PC-3 (cell line): Measurements from ENCODE around the gene ABLIM2.

Source experiments
- EZH2 ChIP-seq: fragments of 300-600 bp; sonication (generic); IDR thresholded peaks from one replicate; pipeline ENCODE4 v1.6.1; 2017; ENCODE audit warnings: antibody characterized with exemption, mild to moderate bottlenecking, low read length; ENCODE audit not compliant: unreplicated experiment
- EZH2phosphoT487 ChIP-seq: fragments of 300-600 bp; sonication (generic); IDR thresholded peaks from 2 replicates; pipeline ENCODE4 v1.6.1; 2018; ENCODE audit warnings: mild to moderate bottlenecking, antibody characterized with exemption, low read length, borderline replicate concordance
- TF ChIP-seq, protein P1 (sequence below): fragments of 300-600 bp; sonication (generic); conservative IDR thresholded peaks from 2 replicates; pipeline ENCODE4 v1.5.1; 2017; ENCODE audit warnings: antibody characterized with exemption, low read depth, mild to moderate bottlenecking, low read length

DNA sequence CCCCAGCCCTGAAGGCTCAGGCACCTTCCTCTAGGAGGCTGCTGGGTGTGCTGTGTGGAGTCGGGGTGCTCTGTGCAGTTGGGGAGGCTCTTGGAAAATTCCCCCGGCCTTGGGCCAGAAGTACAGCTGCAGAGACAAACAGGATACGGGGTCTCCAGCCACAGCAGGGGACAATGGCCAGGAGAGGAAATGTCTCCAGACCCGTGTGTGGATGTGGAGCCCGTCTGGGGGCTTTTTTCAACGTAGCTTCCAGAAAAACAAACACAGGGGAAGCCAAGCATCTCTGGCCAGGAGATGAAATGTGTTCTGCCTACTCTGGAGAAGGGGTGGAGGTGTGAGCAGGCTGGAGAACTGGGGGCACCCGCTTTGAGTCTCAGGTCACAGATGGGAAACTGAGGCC is 36.8 kb upstream of the ABLIM2 start:
- TF ChIP-seq, protein P1, sequence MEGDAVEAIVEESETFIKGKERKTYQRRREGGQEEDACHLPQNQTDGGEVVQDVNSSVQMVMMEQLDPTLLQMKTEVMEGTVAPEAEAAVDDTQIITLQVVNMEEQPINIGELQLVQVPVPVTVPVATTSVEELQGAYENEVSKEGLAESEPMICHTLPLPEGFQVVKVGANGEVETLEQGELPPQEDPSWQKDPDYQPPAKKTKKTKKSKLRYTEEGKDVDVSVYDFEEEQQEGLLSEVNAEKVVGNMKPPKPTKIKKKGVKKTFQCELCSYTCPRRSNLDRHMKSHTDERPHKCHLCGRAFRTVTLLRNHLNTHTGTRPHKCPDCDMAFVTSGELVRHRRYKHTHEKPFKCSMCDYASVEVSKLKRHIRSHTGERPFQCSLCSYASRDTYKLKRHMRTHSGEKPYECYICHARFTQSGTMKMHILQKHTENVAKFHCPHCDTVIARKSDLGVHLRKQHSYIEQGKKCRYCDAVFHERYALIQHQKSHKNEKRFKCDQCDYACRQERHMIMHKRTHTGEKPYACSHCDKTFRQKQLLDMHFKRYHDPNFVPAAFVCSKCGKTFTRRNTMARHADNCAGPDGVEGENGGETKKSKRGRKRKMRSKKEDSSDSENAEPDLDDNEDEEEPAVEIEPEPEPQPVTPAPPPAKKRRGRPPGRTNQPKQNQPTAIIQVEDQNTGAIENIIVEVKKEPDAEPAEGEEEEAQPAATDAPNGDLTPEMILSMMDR, result no peak
- TF ChIP-seq EZH2 (no peak), EZH2phosphoT487 (no peak)
